Hippocampal formation (tissue), 2 donors: ENCODE measurements around the gene TBC1D16.
A peak's percentile ranks its signal among the peaks of the same experiment; 100 is the strongest.

Source experiments
- DNase-seq, 2 donors: peaks; one replicate each; lab custom pipeline; 2025; lab: John Stamatoyannopoulos, UW

Gene TBC1D16

DNA sequence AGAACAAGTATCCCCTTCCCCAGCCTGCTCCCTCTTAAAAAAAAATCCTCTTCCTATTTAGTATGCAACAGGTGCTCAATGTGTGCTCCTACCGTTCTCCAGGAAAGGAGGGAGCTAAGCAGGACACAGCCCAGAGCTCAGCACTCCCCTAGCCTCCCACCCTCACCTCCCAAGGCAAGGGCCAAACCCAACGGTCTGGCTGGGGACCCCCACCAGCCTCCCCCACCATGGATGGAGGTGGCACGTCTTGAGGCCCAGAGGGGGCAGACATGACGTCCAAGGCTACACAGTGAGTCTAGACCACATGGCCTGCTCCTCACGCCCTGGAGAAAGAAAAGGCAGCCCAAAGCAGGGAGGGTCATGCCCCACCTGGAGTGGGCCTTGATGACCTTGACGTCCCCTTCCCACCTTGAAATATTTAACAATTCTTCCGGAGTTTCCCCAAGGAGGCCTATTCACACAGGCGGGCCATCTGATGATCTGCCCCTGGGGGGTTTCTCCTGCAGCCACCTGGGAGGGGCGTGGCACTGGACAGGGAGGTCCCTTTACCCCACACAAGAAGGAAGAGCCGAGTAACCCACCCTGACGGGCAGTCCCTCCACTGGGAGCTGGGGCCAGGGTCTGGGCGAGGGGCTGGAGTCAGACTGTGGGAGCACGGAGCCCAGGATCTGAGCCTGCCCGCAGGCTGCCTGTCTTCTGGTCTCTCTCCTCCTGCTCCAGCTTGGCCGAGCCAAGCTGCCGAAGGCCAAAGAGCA lies 107.0 kb downstream of the TBC1D16 start:
- no peak for DNase-seq

DNA sequence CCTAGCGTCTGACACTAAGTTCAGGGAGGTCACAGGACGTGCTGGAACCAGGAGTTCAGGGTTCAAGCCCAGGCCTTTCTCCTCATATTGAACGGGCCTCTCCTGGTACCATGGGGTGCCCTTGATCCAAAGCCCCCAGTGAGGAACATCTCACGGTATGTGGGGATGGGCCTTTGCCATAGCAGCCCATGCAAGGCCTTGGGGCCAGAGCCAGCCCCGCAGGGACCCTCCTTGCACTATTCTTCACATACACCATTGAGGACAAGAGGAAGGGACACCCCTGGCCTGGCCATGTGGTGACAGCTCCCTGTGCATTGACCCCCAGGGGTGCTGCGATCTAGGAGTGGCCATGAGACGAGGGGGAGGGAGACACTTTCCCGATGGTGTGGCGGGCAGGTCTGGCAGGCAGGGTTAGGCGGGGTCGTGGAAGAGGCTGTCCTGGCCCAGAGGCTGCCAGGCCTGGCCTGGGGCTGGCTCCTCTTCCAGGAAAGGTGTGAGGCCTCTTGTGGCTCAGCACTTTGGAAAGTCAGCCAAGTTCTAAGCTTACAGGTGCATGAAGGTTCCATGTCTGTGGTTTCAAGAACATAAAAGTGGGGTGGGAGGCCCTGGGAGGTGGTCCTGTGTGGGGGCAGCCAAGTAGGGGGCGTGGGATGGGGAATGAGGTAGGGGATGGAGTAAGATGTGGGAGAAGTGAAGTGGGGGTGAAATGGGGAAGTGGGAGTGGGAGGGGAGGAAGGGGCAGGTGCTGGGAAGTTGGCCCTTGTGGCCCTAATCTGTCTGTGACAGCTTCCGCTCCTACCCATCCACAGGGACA lies 107.8 kb downstream of the TBC1D16 start:
- no peak for DNase-seq

DNA sequence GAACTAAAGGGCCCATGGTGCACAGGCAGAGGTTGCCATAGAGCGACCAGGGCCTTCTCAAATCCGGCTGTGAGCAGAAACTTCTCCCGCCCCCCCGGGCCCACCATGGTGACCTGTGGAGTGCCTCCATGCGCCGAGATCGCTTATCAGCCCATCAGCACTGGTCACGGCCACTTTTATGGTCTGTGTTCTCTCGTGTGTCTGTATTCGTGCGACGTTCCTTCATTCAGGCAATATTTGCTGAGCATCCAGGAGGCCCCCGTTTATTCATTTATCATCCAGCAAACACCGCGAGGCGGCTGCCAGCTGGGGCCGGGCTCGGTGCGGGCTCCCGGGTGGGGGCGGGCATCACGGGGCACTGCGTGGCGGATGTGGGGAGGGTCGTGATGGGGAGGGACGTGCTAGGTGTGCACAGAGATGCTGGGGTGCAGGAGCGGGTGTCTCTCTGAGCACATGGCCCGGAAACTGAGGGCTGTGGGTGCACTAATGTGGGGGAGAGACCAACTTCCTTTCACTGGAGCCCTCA lies 108.5 kb downstream of the TBC1D16 start:
- no peak for DNase-seq

DNA sequence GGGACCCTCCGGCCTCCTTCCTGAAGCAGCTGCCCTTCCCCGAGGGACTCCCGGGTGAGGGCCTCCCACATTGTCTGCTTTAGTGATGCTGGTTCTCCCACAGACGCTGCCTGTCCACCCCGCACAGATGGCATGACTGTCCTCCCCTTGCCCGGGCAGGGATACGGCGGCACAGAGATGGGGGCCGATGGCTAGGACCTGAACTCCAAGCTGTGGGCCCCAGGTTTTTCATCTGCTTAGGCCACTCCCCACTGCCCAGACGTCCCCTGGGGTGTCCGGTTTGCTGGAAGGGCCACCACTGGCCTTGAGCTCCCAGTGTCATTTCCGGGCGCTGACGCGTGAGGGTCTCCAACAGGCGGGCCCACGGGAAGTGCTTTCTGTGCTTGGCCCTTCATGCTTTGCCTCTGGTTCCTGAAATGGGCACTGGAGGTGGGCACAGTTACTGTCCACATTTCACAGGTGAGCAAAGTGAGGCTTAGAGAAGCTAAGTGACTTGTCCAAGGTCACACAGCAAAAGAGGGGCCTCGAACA lies 109.0 kb downstream of the TBC1D16 start:
- no peak for DNase-seq

DNA sequence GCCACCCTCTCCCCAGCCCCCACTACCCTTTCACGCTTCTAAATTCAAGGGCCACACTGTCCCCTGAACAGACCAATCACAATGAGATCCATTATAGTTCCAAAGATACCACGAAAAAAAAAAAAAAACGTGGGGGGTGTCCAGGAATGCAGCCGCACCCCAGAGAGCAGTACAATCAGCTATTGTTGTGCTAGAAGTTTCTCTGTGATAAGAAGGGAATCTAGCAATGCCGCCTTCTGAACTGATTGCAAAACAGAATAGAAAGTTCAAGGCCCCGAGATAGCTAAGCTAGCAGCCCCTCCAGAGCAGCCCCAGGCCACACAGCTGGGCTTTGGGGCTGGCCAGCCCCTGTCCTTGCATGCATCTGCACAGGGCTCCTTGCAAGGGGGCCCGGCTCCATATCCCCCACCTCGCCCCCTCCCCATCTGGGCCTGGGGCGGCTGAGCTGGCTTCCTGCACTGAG lies 109.5 kb downstream of the TBC1D16 start:
- DNase-seq = no peak

DNA sequence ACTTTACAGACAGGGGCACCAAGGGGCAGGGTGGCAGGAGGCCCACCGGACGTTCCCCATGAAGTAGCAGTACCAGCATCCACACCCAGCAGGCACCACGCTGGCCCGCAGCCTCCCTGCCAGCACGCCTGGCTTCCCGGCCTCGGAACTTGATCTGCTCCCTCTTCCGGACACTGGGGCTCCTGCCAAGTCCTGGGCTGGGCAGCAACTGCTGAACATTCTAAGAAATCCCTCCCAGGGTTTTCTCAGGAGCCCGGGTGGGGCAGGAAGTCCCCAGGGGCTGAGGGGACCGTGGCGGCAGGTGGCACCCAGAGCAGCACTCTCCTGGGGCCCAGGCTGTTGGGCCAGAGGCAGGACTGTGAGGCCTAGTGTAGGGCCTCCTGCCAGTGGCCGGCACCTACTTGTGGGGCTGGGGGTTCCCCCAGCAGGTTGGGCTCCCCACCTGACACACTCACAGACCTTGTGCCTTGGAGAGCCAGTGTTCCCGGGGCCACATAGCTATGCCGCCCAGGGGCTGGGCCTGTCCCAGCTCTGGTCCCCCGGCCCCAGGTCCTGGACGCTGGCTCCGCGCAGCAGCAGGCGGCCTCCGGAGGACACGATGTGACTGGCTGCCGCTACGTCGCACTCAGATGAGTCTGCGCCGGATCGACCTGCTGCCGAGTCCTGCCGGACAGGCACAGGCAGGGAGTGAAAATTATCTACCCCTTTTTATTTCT lies 110.3 kb downstream of the TBC1D16 start:
- DNase-seq = peak; percentile 37 to 52

DNA sequence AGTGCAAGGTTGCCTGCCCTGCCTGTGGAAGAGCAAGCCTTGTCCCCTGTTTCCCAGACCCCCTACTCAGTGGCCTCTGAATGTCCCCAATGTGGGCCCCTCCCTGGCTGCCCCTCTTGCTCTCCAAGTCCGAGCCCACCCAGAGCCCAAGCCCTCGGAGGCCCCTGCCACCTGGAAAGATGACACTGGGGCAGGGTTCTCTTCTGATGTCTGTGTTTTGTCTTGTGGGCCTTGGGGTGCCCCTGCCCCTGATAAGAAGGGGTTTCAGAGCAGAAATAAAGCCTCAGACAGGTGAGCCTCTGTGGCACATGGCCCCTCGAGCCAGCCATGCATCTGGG lies 111.1 kb downstream of the TBC1D16 start:
- DNase-seq = no peak

DNA sequence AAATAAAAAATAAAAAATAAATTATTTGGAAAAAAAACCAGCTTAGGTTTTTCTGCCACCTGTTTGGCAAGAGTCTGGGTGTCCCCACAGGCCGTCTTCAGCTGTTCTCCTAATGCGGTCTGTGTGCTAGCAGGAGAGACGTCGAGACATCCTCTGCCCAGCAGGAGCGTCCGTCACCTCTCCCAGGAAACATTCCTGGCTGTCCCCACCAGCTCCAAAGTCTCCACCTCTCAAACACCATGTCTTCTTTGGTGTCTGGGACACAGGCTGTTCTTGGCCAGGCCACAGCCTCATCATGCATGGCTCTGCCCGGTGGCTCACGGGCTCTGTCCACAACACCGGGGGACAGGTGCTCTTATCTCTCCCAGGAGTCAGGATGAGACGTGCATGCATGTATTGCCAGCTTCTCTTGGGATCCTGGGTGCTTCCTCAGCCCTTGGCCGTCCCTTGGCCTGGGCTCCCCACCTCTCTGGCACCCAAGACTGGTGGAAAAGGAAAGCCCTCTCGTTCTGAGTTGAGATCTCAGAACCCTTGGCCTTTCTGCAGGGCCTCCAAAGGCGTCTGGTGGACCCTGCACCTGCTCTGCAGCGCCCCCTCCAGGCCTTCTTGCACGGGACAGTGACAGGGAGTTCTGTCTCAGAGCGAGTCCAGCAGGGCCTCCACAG lies 111.6 kb downstream of the TBC1D16 start:
- peak in 1 of 2 donors; percentile 28 for DNase-seq

DNA sequence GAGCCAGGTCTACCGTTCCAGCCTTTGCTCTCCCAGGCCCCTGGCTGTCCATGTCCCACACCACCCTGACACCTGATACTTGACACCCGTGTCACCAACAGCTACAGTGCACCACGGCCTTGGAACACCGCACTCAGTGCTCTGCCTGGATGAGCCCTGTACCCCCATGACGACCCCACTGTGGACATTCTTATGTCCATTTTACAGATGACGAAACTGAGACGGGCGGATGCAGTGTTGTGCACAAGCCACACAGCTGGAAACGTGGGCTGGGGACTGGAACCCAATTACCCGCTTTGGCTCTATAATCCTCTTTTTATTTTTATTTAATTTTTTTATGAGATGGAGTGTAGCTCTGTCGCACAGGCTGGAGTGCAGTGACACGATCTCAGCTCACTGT lies 112.9 kb downstream of the TBC1D16 start:
- DNase-seq = no peak

DNA sequence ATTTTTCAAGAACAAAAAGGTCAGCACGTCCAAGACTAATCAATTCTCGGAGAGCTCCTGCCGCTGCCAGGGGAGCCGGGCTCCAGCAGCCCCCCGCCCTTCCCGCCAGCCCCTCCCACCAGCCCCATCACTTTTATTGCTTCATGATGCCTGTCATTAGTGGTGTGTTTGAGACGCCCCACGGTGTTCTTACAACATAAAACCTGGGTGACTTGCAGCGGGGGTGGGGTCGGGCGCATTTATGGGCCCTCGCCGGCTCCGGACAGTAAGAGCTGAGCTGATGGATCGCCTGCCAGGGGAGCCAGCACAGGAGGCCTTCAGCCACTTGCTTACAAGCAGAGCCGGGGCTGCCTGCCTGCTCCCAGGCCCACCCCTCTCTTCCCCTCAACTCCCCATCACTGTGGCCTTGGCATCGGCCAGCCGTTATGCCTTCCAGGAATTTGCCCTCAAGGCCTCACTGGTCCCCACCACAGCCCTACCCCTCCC lies 113.5 kb downstream of the TBC1D16 start:
- DNase-seq = no peak

DNA sequence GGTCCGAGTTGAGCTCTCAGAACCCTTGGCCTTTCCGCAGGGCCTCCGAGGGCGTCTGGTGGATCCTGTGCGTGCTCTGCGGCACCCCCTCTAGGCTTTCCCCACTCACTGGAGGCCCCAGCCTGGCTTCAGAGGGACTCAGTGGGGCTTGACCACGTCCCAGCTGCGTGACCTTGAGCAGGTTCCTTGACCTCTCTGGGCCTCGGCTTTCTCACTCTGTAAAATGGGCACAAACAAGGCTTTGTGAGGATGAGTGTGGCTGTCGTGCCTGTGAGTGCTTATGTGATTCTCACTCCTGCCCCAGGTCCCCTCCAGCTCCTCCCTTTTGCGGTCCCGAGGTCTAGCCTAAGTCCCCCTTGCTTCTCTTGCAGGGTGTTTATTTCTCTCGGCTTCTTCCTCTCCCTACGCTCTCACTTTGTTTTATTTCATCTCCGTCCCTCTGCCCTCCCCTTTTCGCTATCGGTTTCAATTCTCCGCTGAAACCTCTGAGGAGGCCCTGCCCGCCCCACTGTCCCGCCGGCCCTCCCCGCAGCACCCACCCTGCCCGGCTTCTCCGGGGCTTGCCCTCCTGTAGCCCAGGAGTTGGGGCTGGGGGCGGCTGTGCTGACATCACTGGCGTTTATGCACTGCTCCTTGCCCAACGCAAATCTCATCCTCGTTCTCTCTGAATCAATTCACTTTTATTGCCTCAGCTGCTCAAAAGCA lies 114.1 kb downstream of the TBC1D16 start:
- no peak for DNase-seq

DNA sequence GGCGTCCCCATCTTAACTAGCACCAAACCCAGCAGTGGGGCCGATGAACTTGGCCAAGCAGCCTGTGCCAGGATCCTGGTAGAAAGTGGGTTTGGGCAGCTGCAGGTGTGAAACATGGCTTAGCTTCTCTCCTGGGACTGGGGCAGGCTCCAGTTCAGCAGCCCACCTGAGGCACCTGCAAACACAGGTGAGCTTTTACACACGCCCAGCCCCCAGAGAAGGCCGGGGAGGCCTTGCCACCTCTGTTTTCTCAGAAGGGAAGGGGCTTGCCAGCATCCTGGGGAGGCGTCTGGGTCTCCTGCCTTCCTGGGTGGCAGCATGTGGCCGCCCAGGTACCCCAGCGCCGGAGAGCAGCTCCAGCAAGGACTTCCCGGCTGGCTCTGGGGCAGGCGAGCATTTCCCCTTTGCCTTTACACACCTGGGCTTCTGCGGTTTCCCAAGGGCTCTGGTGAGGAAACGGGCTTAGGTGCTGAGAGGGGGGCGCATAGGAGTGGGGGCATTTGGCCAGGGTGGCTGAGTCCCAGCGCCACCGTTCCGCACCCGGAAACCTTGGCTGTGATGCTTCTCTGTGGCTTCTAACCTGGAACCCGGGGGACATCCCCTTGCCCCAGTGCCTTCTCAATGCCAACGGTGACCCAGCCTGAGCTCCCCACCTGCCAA lies 114.8 kb downstream of the TBC1D16 start:
- DNase-seq = no peak

DNA sequence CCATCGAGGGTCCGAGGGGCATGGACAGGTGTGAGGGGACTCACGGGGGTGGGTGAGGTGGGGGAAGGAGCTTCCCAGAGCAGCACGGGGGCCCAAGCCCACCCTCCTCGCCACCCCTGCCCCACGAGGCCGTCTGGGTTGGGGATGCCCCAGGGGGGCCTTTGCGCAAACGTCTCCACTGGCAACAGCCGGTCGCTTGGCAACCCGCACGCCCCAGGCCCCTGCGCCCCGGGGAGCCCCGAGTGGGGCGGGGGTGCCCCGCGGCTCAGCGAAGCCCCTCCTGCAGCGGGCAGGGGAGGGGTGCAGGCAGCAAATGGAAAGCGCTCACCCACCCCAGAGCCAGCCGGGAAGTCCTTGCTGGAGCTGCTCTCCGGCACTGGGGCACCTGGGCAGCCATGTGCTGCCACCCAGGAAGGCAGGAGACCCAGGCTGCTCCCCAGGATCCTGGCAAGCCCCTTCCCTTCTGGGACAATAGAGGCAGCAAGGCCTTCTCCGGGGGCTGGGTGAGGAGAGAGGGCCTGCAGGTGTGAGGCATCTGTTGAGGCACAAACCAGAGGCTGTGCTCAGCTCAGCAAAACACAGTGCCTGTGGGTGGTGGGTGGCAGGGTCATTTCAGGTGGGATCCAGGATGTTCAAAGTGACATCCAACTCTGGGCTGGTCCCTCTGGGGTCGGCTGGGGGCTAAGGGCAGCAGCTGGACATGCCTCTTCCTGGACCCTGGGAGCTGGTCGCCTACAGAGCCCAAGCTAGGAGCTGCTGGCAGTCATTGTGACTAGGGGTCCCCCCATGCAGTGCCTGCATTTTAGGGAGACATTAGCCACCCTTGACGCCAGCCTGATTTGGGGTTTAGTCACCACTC lies 115.6 kb downstream of the TBC1D16 start:
- DNase-seq = no peak

DNA sequence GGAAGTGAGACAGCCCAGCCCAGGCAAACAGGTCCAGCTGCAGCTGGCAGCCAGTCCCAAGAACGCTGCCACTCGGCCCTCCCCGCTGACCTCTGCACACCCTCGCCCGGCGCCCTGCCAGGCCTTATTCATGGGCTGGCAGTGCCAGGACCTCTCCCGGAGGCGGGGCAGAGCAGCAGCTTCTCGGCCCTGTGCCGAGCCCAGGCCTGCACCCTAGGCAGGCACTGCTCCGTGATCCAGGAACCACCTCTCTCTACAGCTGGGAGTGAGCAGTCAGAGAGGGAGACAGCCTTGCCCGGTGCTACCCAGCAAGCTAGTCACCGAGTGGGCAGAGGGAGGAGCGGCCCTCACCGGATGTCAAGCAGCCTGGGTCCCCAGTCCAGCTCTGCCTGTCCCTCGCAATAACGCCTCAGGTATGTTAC lies 116.5 kb downstream of the TBC1D16 start:
- DNase-seq = peak; percentile 85 to 92

DNA sequence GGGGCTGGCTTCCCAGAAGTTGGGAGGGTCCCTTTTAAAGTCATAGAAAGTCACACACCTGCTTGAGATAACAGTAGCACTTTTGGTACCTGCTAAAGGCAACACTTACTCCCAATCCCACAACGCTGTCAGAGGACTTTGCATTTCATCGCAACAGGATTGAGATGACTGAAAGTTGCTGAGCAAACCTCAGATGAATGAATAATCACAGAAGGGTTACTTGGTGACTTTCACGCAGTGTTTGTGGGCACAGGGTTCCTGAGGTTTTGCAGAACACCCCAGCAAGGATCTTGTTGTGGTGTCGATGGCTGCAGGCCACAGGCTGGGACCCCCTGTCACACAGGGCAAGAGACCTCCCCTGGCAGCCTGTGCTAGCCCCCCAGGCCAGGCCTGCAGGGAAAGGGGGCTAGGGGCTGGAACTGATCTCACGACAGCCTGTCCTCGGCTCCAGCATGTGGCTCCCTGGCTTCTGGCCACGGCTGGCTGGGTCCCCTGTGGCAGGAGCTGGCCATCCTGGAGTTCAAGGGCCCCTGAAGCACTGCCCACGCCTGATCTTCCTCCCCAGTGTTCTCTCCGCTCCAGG lies 117.0 kb downstream of the TBC1D16 start:
- DNase-seq = no peak

DNA sequence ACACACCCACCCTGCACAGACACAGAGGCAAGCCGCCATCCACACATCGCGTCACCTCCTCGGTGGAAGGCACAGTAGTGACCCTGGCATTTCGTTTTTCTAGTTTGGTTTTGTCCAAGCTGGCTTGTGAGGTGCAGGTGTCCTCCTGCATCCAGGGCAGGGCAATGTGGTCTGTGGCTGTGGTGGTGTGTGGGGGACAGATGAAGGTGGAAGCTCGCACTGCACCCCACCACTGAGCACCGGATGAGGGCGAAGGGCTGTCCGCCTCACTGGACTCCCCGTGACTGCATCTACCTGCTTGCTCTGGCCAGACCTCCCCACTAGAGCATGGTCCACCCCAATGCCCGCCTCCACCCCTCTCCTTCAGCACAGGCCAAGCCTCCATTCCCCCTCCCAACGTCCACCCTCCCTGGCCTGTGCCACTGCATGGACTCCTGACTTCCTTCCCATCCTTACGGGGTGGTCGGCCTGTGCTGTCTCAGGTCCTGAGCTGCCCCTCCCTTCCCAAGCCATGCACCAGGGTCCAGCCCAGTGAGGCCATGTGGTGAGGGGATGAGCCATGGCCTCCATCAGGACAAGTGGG lies 117.7 kb downstream of the TBC1D16 start:
- DNase-seq = no peak

DNA sequence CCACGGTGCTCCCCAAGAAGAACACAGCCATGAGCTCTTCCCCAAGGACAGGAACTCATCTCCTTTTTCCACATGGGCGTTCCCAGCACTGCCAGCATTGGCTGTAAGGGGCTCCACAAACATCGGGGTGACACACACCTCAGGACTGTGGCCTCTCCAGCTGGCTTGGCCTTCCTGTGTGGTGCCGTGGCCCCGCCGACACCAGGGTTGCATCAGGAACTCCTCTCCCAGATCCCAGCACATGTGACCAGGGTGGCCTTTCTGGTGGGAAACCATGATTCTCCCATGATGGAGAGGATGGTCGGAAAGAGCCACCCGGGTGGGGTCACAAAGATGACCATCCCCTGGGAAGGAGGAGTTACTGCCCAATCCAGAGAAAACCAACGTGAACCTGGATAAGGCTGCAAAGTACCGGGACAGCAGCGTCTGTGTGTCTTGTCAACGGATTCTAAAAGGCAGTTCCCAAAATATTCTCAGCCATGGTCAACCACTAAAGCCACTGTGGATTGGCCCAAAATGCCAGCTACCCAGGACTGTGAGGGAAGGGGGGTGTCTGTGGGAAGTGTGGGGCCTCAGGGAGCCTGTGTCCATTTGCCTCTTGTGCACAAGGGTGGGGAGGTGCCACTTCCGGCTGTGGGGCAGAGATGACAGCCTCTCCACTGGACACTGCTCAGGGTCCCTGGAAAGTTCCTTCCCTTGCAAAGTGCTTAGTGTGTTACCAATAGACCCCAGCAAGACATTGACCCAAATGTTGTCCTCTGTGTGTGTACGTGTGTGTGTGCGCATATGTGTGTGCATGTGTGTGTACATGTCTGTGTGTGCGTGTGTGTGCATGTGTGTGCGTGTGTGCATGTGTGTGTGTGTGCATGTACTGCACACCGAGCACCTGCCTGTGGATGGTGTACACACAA lies 118.4 kb downstream of the TBC1D16 start:
- DNase-seq = no peak
